NT2/D1 (cell line): ENCODE data around the gene BICD2.

Experiments used
- SUZ12 ChIP-seq: IDR thresholded peaks from 2 replicates; pipeline ENCODE4 v1.6.1; 2011; ENCODE audit not compliant: insufficient read length, insufficient read depth; ENCODE audit errors: extremely low read depth
- YY1 ChIP-seq: IDR thresholded peaks from 2 replicates; pipeline ENCODE4 v1.6.1; 2011; ENCODE audit not compliant: insufficient read length, insufficient read depth

DNA sequence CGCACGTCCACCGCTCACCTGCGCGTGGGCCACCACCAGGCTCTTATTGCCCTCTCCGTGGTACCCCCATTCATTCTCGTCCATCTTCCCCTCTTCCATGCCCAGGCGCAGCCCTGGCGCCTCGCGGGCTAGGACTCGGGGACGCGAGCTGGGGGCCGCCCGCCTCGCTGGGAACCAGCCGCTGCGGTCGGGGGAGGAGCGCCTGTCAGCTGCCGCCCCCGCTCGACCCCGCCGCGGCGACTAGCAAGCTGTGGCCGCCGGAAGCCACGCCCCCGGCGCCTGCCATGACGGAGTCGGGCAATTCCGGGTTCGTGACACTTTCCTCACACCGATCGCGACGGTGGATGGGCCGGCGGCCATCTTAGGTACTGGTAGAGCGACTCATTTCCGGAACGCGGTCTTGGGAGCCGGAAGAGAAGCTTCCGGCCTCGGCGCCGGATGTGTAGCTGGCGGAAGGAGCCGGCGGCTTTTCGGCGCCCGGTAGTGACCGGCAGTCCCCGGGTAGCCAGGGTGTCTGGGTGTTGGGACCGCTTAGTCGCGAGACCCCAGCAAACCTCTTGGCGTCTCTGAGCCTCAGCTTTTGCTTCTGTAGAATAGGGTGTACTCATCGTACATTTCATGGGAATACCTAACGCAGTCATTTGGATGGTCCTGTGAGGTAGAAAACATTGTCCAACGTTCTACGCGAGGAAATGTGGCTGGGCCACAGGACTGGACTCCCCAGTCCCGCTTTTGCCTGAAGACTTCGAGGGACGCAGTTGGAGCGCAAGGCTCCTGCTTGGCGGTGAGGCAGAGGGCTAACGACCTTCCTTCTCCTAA is 94.5 kb downstream of the BICD2 start, which contains the start of gene IPPK:
- TF ChIP-seq YY1 (peak; percentile 98), SUZ12 (no peak)
